Tibial nerve (tissue), 3 donors: Measurements from ENCODE around the gene SHKBP1.

ENCODE experiments used
- POLR2A ChIP-seq, 2 donors: fragments of 450-650 bp; IDR thresholded peaks; one replicate each; pipeline ENCODE4 v1.6.1; 2017; ENCODE audit warnings: antibody characterized with exemption in 2 of 2, mild to moderate bottlenecking in 2 of 2, moderate library complexity in 2 of 2
- TF ChIP-seq, protein P1 (sequence below), 5 experiments: fragments of 200-600 bp in 3 of 5; fragments of 450-650 bp in 2 of 5; sonication (generic) in 3 of 5; IDR thresholded peaks; one replicate each; pipeline ENCODE4 v1.5.1; 2016 to 2019; ENCODE audit warnings: antibody characterized with exemption in 5 of 5, mild to moderate bottlenecking in 3 of 5, moderate library complexity in 2 of 5

DNA sequence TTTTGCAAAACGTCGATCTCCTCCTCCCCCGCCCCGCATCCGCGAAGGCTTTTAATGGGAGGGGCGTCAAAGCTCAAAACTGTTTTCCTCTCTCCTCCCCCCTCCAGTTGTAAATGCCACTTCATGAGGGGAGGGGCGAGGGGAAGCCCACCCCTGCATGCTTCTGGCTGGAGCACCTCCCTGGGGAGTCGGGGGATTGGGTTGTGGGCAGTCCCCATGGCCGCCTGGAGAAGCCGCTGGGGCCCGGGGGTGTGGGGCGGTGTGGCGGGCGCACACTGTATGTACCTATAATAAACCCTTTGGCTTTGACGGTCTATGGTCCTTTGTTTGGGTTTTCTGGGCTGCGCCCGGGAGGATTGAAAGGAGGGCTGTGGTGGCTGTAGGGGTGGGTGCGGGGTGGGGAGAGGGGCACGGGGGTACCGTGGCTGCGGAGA lies 505 bp upstream of the SHKBP1 start:
- no peak for TF ChIP-seq POLR2A (IDR thresholded peaks at IDR 0.05)
- TF ChIP-seq, protein P1, sequence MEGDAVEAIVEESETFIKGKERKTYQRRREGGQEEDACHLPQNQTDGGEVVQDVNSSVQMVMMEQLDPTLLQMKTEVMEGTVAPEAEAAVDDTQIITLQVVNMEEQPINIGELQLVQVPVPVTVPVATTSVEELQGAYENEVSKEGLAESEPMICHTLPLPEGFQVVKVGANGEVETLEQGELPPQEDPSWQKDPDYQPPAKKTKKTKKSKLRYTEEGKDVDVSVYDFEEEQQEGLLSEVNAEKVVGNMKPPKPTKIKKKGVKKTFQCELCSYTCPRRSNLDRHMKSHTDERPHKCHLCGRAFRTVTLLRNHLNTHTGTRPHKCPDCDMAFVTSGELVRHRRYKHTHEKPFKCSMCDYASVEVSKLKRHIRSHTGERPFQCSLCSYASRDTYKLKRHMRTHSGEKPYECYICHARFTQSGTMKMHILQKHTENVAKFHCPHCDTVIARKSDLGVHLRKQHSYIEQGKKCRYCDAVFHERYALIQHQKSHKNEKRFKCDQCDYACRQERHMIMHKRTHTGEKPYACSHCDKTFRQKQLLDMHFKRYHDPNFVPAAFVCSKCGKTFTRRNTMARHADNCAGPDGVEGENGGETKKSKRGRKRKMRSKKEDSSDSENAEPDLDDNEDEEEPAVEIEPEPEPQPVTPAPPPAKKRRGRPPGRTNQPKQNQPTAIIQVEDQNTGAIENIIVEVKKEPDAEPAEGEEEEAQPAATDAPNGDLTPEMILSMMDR (IDR thresholded peaks at IDR 0.05) = no peak
